Raji (cell line): ENCODE results near the gene UPB1.

ENCODE experiments used
- POLR2A ChIP-seq: IDR thresholded peaks from 2 replicates; pipeline ENCODE4 v1.6.1; 2011; ENCODE audit warnings: low read depth, low read length, control low read depth; ENCODE audit not compliant: insufficient read depth

UPB1 gene

GRCh38 chr22:24510637-24511625 lies 15.8 kb downstream of the UPB1 start:
- no peak for TF ChIP-seq POLR2A

DNA sequence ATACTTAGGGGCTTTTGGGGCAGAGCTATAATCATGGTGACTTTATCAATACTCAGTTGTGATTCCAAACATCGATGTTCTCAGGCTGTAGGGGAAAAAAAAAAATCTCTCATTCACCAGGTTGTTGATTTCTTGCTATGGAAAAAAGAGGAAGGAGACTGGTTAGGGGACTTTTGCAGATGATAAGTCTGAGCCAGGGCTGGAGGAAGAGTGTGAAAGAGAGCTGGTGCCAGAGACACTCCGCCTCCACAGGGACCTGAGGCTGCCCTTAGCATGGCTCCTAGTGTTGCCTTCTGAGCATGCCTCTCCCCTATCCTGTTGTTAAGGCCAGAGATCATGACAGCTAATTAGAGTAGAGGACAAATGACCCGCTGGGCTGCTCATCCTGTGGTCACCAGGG lies 16.9 kb downstream of the UPB1 start:
- TF ChIP-seq POLR2A: no peak

DNA sequence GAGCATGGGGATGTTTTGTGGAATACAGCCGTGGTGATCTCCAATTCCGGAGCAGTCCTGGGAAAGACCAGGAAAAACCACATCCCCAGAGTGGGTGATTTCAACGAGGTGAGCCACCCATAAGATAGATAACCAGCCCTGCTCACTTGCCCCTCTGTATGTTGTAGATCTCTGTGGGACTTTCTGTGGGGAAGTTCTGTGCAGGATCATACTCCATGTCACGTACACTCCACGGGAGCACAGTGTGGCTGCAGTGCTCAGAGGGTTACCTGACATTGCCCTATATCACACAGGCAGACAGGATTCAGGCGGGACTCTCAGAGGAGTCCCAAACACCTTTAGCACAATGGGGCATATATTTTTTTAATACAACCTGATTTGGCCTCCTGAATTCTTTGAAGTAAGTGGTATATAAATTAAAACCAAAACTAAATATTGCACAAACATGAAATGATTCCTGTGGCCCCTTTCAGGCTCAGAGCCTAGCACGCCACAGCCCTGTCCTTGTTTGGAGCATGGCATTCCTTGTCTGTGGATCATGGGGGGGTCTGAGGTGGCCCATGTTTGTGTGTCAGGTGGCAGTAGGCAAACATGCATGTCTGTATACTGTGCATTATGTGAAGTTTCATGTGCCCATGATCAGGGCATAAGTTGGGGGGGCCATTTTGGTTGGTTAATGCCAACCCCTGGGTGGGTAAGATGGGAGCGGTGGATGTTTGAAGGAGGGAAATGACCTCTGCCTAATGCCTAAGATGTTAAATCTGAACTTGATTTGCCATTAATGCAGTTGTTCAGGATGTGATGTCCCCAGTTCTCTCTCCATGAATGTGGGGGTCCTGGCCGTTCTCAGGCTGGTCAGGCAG lies 18.5 kb downstream of the UPB1 start:
- no peak for TF ChIP-seq POLR2A

DNA sequence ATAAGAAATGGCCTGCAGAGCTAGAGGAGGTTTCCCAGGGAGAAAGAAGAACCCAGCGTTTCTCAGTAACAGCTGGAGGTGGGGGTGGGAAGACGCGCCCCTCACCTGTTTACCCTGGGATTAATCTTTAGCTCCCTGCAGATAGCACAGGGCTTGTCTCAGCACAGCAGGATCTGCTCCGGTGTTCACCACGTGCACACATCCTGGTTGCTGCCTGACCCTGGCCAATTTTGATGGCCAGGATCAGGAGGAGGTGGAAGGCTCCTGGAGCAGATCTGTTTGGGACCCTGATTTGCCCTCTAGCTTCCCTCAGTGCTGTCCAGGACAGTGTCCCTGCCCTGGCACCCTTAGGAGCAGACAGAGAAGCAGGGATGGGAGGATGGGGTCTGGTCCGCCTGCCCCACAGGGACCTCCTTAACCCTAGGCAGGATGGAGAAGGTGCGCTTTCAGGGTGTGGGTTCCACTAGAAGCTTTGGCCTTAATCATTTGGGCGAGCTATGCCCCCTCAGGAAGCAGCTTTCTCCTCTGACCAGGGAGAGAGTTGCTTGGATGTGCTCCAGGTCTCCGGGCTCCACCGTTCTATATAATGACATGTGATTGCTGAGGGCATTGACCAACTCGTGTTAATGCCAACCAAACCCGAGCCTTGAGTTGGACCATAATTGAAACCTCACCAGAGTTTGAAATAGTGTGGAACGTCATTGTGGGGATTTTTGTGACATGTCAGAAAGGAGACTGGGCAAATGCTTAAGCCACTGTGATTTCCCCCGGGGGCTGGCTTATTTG lies 19.3 kb downstream of the UPB1 start:
- no peak for TF ChIP-seq POLR2A

DNA sequence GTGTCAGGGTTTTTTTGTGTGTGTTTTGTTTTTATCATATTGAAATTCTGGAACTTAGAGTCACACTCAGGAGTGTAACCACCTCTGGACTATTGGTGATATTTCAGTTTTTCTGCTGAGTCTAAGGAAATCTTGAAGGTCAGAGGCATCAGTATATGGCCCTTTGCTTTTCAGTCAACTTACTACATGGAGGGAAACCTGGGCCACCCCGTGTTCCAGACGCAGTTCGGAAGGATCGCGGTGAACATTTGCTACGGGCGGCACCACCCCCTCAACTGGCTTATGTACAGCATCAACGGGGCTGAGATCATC lies 19.9 kb downstream of the UPB1 start:
- no peak for TF ChIP-seq POLR2A

DNA sequence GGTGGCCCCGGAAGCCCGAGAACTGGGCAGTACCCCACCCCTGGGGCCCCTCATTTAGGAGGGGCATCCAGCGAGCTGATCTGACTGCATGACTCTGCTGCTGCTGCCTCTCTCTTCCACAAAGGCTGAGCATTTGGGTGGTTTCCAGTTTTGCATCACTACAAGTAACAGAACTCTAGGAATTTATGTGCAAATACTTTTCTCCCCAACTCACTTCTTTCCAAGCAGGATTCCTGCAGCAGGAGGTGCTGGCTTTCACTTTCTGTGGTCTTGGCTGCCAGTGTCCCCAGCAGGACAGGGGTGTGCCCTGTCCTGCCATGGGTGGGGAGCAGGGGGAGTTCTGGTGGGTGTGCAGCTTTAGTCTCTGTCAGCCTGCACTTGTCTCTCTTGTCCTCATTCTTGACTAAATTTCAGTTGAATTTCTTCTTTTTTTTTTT lies 21.2 kb downstream of the UPB1 start:
- TF ChIP-seq POLR2A: no peak

DNA sequence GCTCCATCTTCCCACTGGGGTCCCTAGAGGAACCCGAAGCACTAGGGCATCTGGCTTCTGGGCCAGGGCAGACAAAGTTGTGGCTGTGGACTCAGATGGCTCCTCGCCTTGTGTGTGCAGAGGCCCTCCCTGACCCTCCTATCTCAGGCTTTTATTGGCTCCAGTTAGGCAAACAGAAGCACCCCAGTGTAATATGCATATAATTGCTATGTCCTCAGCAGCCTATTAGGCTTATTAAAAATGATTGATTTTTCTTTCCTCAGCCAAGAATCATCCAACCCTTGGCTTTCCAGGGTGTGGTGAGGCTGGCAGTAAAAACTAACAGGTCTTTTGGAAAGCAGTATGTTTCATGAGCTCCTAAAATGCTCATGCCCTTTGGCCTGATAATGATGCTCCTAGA lies 22.3 kb downstream of the UPB1 start:
- TF ChIP-seq POLR2A: no peak

GRCh38 chr22:24518228-24518627 lies 23.1 kb downstream of the UPB1 start:
- no peak for TF ChIP-seq POLR2A

DNA sequence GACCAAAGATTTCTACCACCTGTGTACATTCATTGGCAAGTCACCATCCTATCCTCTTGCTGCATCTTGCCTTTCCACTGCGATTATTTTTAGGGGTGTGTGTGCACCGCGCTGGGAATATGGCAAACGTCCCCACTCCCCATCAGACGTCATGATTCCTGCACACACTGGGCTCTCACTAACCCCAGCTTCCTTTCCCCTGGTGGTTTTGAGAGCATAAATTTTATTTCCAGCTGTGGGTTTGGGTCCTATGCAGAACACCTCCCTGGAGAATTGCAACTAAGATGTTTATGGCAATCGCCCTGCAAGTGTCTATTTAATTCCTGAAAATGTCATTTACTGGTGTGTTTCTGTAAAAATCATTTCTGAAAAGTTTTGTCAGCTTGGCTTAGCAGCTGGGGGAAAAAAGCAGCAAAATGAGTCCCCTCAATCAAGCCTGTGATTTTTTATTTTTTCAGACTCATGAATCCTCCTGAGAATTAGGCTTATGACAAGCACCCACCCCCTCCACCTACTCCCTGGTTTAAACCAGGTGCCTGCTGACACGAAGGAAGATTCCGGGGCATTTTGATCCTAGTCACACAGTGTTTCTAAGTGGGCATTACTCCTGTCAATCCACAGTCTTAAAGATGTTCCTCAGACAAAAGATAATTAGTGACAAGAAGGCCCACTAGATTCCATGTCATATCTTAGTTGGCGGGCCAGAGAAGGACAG lies 23.8 kb downstream of the UPB1 start:
- TF ChIP-seq POLR2A: no peak

GRCh38 chr22:24519496-24519895 lies 24.4 kb downstream of the UPB1 start:
- TF ChIP-seq POLR2A: no peak

DNA sequence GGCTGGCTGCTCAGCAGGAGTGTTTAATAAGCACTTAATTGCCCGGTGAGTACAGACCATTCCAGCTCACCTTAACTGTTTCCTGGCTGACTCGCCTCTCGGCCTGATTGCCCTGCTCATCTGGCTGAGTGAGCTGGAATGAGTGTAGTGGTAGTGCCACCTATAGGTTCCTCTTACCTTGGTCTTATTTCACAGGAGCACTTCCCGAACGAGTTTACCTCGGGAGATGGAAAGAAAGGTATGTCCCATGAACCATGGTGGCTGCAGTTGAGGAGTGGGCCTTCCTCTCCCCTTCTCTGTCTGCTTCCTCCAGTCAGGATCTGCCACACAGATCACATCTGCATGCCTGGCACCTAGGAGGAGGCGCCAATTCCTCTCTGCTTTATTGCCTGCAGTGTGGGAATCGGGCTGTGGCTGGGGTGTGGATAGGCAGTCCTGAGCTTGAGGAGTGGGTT lies 26.7 kb downstream of the UPB1 start:
- no peak for TF ChIP-seq POLR2A

GRCh38 chr22:24523873-24524272 lies 28.7 kb downstream of the UPB1 start:
- TF ChIP-seq POLR2A: no peak

GRCh38 chr22:24525416-24526037 lies 30.4 kb downstream of the UPB1 start:
- no peak for TF ChIP-seq POLR2A

DNA sequence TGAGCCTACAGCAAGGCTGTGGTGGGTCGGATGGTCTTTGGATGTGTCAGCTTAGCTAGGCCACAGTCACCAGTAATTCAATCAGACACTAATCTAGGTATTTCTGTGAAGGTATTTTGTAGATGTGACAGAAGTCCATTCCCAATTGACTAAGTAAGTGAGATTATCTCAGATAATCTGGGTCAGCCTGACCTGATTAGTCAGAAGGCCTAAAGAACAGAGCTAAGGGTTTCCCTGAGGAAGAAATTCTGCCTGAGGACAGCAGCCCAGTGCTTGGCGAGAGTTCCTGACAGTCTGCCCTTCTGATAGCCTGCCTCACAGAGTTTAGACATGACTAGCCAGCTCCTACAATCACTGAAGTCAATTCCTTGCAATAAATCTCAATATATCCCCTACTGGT lies 31.1 kb downstream of the UPB1 start:
- no peak for TF ChIP-seq POLR2A
